Nephron progenitor cell (in vitro differentiated cells): ENCODE results near the gene SP2.
A peak's percentile ranks its signal among the peaks of the same experiment; 100 is the strongest.
"Not testable (repeated sequence)": the region's sequence is repeated elsewhere in the genome, so short reads cannot be mapped to it uniquely, and the experiment has no call there.

ENCODE experiments used
- DNase-seq: peaks from one replicate; pipeline ENCODE4 v3.0.0; 2021
- H3K27ac Mint-ChIP-seq: 2 replicates; pipeline ENCODE4 v1.8.0; 2021; ENCODE audit warnings: mild to moderate bottlenecking, moderate library complexity, mixed read lengths
- H3K27me3 Mint-ChIP-seq: 2 replicates; pipeline ENCODE4 v1.8.0; 2021; ENCODE audit warnings: mild to moderate bottlenecking, low read depth, mixed read lengths; ENCODE audit not compliant: poor library complexity
- H3K36me3 Mint-ChIP-seq: 2 replicates; pipeline ENCODE4 v1.8.0; 2021; ENCODE audit warnings: low read depth, mixed read lengths
- H3K4me1 Mint-ChIP-seq: 2 replicates; pipeline ENCODE4 v1.8.0; 2021; ENCODE audit warnings: mixed read lengths
- H3K4me3 Mint-ChIP-seq: 2 replicates; pipeline ENCODE4 v1.8.0; 2021; ENCODE audit warnings: mild to moderate bottlenecking, moderate library complexity, mixed read lengths
- H3K9me3 Mint-ChIP-seq: 2 replicates; pipeline ENCODE4 v1.8.0; 2021; ENCODE audit warnings: mild to moderate bottlenecking, moderate library complexity, mixed read lengths
- CTCF ChIP-seq: fragments of 200-600 bp; sonication (generic); IDR thresholded peaks from 2 replicates; pipeline ENCODE4 v1.5.0; 2021; ENCODE audit warnings: antibody characterized with exemption

Gene SP2

DNA sequence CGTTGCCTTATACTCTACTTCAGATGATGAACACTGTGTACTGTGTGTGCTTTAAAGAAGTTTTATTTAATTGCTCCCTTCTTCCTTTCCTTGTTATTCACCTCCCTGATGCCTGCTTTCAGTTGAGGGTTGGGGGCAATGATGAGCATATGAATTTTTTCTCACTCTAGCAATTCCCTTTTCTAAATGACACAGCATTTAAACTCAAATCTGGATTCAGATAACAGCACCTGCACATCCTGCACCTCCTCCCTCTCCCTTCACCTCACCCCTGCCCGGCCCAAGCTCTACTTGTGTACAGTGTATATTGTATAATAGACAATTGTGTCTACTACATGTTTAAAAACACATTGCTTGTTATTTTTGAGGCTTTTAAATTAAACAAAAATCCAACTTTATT lies 32.4 kb downstream of the SP2 start:
- no peak overlapping the region for H3K4me3 Mint-ChIP-seq
- H3K36me3 Mint-ChIP-seq, result peaks cover 36% of the 10 kb centered on the region
- no peaks in the 10 kb centered on the region for H3K4me1 Mint-ChIP-seq
- no peak for TF ChIP-seq CTCF
- peak overlapping the region; percentile 61 for H3K27ac Mint-ChIP-seq
- DNase-seq, result no peak
- H3K27me3 Mint-ChIP-seq, result no peaks in the 10 kb centered on the region
- no peaks in the 10 kb centered on the region for H3K9me3 Mint-ChIP-seq

- no peaks in the 10 kb centered on the region for H3K27me3 Mint-ChIP-seq
- no peaks in the 10 kb centered on the region for H3K4me1 Mint-ChIP-seq
- no peaks in the 10 kb centered on the region for H3K9me3 Mint-ChIP-seq
- peaks cover 35% of the 10 kb centered on the region for H3K36me3 Mint-ChIP-seq
- no peak overlapping the region for H3K4me3 Mint-ChIP-seq
- no peak for TF ChIP-seq CTCF
- peak overlapping the region; percentile 45 for H3K27ac Mint-ChIP-seq
- no peak for DNase-seq
These were observed 33.4 kb downstream of the SP2 start for GRCh38 chr17:47929218-47930000.

- Mint-ChIP-seq H3K9me3 (no peaks in the 10 kb centered on the region), H3K27me3 (no peaks in the 10 kb centered on the region), H3K27ac (peak overlapping the region; percentile 58), H3K4me1 (peaks cover 5% of the 10 kb centered on the region), H3K36me3 (peaks cover 24% of the 10 kb centered on the region), H3K4me3 (no peak overlapping the region)
- no peak for TF ChIP-seq CTCF
- DNase-seq, result no peak
These were observed 35.8 kb downstream of the SP2 start for GRCh38 chr17:47931848-47932247.

GRCh38 chr17:47934856-47935255 lies 38.8 kb downstream of the SP2 start:
- peaks cover 5% of the 10 kb centered on the region for H3K4me1 Mint-ChIP-seq
- DNase-seq, result no peak
- H3K4me3 Mint-ChIP-seq, result no peak overlapping the region
- H3K27ac Mint-ChIP-seq, result peak overlapping the region; percentile 94
- H3K9me3 Mint-ChIP-seq, result no peaks in the 10 kb centered on the region
- H3K27me3 Mint-ChIP-seq, result peaks cover 19% of the 10 kb centered on the region
- TF ChIP-seq CTCF, result no peak
- H3K36me3 Mint-ChIP-seq, result peaks cover 8% of the 10 kb centered on the region

DNA sequence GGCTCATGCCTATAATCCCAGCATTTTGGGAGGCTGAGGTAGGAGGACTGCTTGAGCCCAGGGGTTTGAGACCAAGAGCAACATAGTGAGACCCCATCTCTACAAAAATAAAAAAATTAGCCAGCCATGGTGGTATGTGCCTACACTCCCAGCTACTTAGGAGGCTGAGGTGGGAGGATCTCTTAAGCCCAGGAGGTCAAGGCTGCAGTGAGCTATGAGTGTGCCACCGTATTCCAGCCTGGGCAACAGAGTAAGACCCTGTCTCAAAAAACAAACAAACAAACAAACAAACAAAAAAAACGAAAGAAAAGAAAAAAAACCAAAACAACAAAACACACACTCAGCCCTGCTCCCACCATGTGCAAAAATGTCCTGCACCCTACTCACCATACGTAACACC lies 39.4 kb downstream of the SP2 start:
- not testable (repeated sequence) for H3K4me3 Mint-ChIP-seq

DNA sequence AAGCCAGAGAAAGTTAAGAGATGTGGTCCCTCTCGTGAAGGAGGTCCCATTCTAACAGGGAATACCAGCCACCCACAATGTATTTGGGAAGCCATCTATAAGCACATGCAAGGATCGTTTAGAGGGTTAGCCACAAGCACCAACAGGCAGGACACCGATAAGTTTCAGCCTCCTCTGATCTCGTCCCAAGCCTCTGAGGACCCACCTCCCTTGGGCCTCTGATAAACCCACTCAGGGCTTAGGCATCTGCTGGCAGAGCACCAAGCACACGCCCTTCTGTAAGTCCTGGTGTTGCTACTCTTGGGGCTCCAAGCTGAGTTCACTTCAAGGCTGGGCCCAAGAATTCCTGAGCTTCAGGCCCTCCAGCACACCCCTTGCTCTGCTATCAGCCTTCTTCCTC lies 39.9 kb downstream of the SP2 start:
- DNase-seq, result no peak
- no peak overlapping the region for H3K4me3 Mint-ChIP-seq
- H3K27me3 Mint-ChIP-seq, result peaks cover 30% of the 10 kb centered on the region
- peaks cover 8% of the 10 kb centered on the region for H3K36me3 Mint-ChIP-seq
- no peak for TF ChIP-seq CTCF
- H3K9me3 Mint-ChIP-seq, result peaks cover 2% of the 10 kb centered on the region
- peaks cover 5% of the 10 kb centered on the region for H3K4me1 Mint-ChIP-seq
- H3K27ac Mint-ChIP-seq, result no peak overlapping the region

More for the DNA sequence above, 39.4 kb downstream of the SP2 start:
- not testable (repeated sequence) for H3K36me3 Mint-ChIP-seq, H3K9me3 Mint-ChIP-seq, H3K27ac Mint-ChIP-seq, H3K4me1 Mint-ChIP-seq, DNase-seq
- peaks cover 25% of the 10 kb centered on the region for H3K27me3 Mint-ChIP-seq
